HepG2 (cell line): ENCODE results near the gene YAP1. TPM values are rescaled to one million over a fixed set of nuclear protein-coding genes. Genes with fewer than 3 reads are reported as not detected.
A peak's percentile ranks its signal among the peaks of the same experiment; 100 is the strongest.

Experiments used
- ATAC-seq: fragments of 200-7000 bp; cut with Tn5 transposase; 3 replicates; pipeline ENCODE4 v1.9.1; 2020; ENCODE audit warnings: mild to moderate bottlenecking, moderate library complexity
- BruUV-seq: library from RNA; stranded (reverse); fragments of 400-500 nt; replicated peaks from 2 replicates; lab custom pipeline; 2021; lab: Mats Ljungman, UMichigan
- CTCF ChIA-PET: fragments of 300-600 bp; formaldehyde crosslinking; extraction: SDS; loops from one replicate; lab custom pipeline; 2021; ENCODE audit warnings: low total read pairs, inconsistent platforms, low intra/inter-chr PET ratio; lab: Yijun Ruan, JAX
- POLR2A ChIA-PET: fragments of 350-600 bp; sonication (Branson Sonifier 250); formaldehyde crosslinking; loops from one replicate; lab custom pipeline; 2020; ENCODE audit warnings: antibody characterized with exemption, inconsistent platforms; lab: Yijun Ruan, JAX
- DNase-seq: peaks from one replicate; pipeline ENCODE4 v3.0.0-alpha.2; 2015; ENCODE audit warnings: low spot score
- FAIRE-seq: peaks from 3 replicates; lab custom pipeline; 2011; peaks lifted over from hg19 to GRCh38; lab: Jason Lieb, UNC
- H2AFZ ChIP-seq: one replicate; pipeline ENCODE4 v1.6.1; 2011; ENCODE audit warnings: low read length, inconsistent platforms
- H3K27ac ChIP-seq: fragments of 300-600 bp; 3 replicates; pipeline ENCODE4 v1.8.0; 2011; ENCODE audit warnings: mixed run types, mild to moderate bottlenecking, mixed read lengths, low read length, inconsistent platforms; ENCODE audit not compliant: insufficient read depth; ENCODE audit errors: extremely low read length
- H3K27me3 ChIP-seq, 2 experiments: fragments of 200-600 bp in 1 of 2; 2 replicates in 1 of 2; 3 replicates in 1 of 2; pipeline versions ENCODE4 v1.6.0 to v1.8.0; 2011; ENCODE audit warnings: low read length in 2 of 2, mild to moderate bottlenecking in 2 of 2, moderate library complexity in 2 of 2, inconsistent platforms in 1 of 2; ENCODE audit not compliant: insufficient read depth in 2 of 2, control insufficient read depth in 1 of 2
- H3K36me3 ChIP-seq, 2 experiments: fragments of 200-600 bp in 1 of 2; replicated peaks in 1 of 2; 2 replicates in 1 of 2; 3 replicates in 1 of 2; pipeline versions ENCODE4 v1.5.1 to v1.8.0; 2011; ENCODE audit warnings: low read length in 2 of 2, inconsistent platforms in 1 of 2; ENCODE audit not compliant: insufficient read depth in 2 of 2, control insufficient read depth in 1 of 2
- H3K4me1 ChIP-seq: 2 replicates; pipeline ENCODE4 v1.5.1; 2012; ENCODE audit warnings: low read length, inconsistent platforms; ENCODE audit not compliant: insufficient read depth
- H3K4me2 ChIP-seq: 2 replicates; pipeline ENCODE4 v1.6.0; 2011; ENCODE audit warnings: low read depth, low read length, inconsistent platforms
- H3K4me3 ChIP-seq, 3 experiments: fragments of 200-600 bp in 1 of 3; sonication (generic), shearing (Covaris generic) in 1 of 3; replicated peaks in 1 of 3; 2 replicates each; pipeline ENCODE4 v1.5.1; 2011 to 2016; ENCODE audit warnings: low read length in 3 of 3, inconsistent platforms in 2 of 3, low read depth in 2 of 3, mild to moderate bottlenecking in 2 of 3, control low read depth in 1 of 3, mixed read lengths in 1 of 3; ENCODE audit not compliant: insufficient read depth in 1 of 3
- H3K79me2 ChIP-seq: one replicate; pipeline ENCODE4 v1.6.1; 2011; ENCODE audit warnings: low read length, inconsistent platforms; ENCODE audit not compliant: insufficient read depth
- H3K9ac ChIP-seq: 2 replicates; pipeline ENCODE4 v1.6.0; 2011; ENCODE audit warnings: mild to moderate bottlenecking, low read depth, low read length, inconsistent platforms; ENCODE audit not compliant: insufficient read depth
- H3K9me3 ChIP-seq: 2 replicates; pipeline ENCODE4 v1.5.1; 2012; ENCODE audit warnings: mild to moderate bottlenecking, low read length
- H4K20me1 ChIP-seq: 2 replicates; pipeline ENCODE4 v1.6.0; 2011; ENCODE audit warnings: inconsistent platforms, mild to moderate bottlenecking, low read length, moderate library complexity; ENCODE audit not compliant: insufficient read depth
- AGO2 ChIP-seq: fragments of 200-400 bp; formaldehyde crosslinking; optimal IDR thresholded peaks from 2 replicates; pipeline ENCODE3; 2017; ENCODE audit warnings: mild to moderate bottlenecking, low read depth, low read length, moderate library complexity
- CHD4 ChIP-seq: fragments of 200-600 bp; sonication (generic); IDR thresholded peaks from 2 replicates; pipeline ENCODE4 v1.7.0; 2017; ENCODE audit warnings: mild to moderate bottlenecking, low read length, borderline replicate concordance
- HNRNPK ChIP-seq: fragments of 200-400 bp; formaldehyde crosslinking; IDR thresholded peaks from 2 replicates; pipeline ENCODE4 v1.6.1; 2018; ENCODE audit warnings: low read length, low read depth, moderate library complexity, mild to moderate bottlenecking; ENCODE audit not compliant: poor library complexity, severe bottlenecking
- MEIS2 ChIP-seq: sonication (generic); formaldehyde crosslinking; IDR thresholded peaks from 2 replicates; pipeline ENCODE4 v1.9.0; 2021; ENCODE audit warnings: mild to moderate bottlenecking, missing genetic modification reagents
- POLR2G ChIP-seq: fragments of 200-400 bp; formaldehyde crosslinking; IDR thresholded peaks from 2 replicates; pipeline ENCODE4 v1.6.1; 2018; ENCODE audit warnings: mild to moderate bottlenecking, low read depth, low read length, moderate library complexity
- RBM22 ChIP-seq: fragments of 200-400 bp; formaldehyde crosslinking; optimal IDR thresholded peaks from 2 replicates; pipeline ENCODE3; 2017; ENCODE audit warnings: mild to moderate bottlenecking, low read length, moderate library complexity
- REPIN1 ChIP-seq: sonication (generic); formaldehyde crosslinking; IDR thresholded peaks from 2 replicates; pipeline ENCODE4 v1.8.0; 2022; ENCODE audit warnings: missing genetic modification reagents, low read depth, mild to moderate bottlenecking, borderline replicate concordance
- ZNF564 ChIP-seq: sonication (generic); formaldehyde crosslinking; IDR thresholded peaks from 2 replicates; pipeline ENCODE4 v1.8.1; 2023; ENCODE audit warnings: mild to moderate bottlenecking, missing genetic modification reagents
- WGBS: methylation state at CpG from one replicate; pipeline ENCODE4 v1.1.6; 2017; ENCODE audit warnings: low lambda C conversion rate; 5-methylcytosine and 5-hydroxymethylcytosine counted together
- in situ Hi-C: cut with HindIII; loops from 2 replicates; pipeline ENCODE4 v1.10.0; 2017; ENCODE audit warnings: low pct_unique_long_range_greater_than_20kb; ENCODE audit not compliant: extremely low pct_ligation_motif_present
- intact Hi-C: fragments of 100-400 bp; cut with micrococcal nuclease; formaldehyde crosslinking; loops from one replicate; pipeline ENCODE4 v1.10.0; 2022; ENCODE audit not compliant: unreplicated experiment
- polyA plus RNA-seq, 8 experiments: library from polyadenylated mRNA; depleted of rRNA in 3 of 8; stranded (reverse) in 7 of 8; unstranded in 1 of 8; fragments of >200 nt; fragmentation: Illumina TruSeq in 4 of 8; extraction: Trizol in 4 of 8; gene quantifications; 2 replicates each; pipeline versions ENCODE4 v1.2.1 to v1.2.3, GENCODE V29; 2011 to 2016; ENCODE audit warnings: low read depth in 4 of 8, missing spikeins in 1 of 8, mixed read lengths in 1 of 8; ENCODE audit not compliant: insufficient read depth in 1 of 8
- total RNA-seq, 5 experiments: library from RNA; depleted of rRNA; stranded (reverse); fragments of >200 nt; fragmentation: Illumina TruSeq; extraction: Trizol; gene quantifications; 2 replicates each; pipeline ENCODE4 v1.2.3, GENCODE V29; 2016; ENCODE audit warnings: low read depth in 1 of 5
- TF ChIP-seq, protein P1 (sequence below): sonication (generic); formaldehyde crosslinking; IDR thresholded peaks from 2 replicates; pipeline ENCODE4 v1.5.1; 2020; ENCODE audit warnings: mild to moderate bottlenecking, missing genetic modification reagents
- TF ChIP-seq, protein P2 (sequence below): sonication (generic); formaldehyde crosslinking; IDR thresholded peaks from 2 replicates; pipeline ENCODE4 v1.4.0; 2020; ENCODE audit warnings: mild to moderate bottlenecking, missing genetic modification reagents

The YAP1 gene
- total and polyA plus RNA-seq, 2 of the 13 experiments (the other 11 are each of a cell fraction or from before 2014, with no cell fraction given): 59.5 to 91.0 TPM

DNA sequence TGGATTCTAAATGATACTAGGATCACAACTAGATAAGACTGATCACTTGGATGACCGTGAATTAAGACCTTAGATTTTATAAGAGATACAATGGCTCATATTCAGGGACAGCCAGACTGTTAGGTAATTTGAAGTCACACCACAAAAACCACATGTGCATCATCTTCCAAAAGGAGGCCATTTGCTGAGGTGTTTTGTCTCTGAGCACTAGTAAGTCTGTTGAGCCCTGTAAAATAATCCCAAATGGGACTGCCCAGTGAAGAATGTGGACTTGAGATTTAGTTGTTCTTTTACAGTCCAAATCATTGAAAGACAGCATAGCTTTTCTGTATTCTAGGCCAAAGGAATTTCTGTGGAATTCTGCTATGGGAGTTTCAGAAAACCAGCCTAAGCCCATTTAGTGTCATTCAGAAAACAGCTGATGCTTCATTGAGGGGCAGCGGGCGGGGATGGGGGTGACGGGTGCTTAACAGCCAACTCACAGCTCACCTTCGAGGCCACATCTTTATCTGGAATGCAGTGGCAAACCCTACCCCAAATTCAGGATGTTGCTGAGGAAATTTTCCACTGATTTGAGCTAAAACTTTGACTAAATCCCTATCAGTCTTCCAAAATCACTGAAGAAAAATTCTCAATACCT lies 127.0 kb downstream of the YAP1 start:
- Histone ChIP-seq H3K4me3 (no peak overlapping the region), H4K20me1 (no peaks in the 10 kb centered on the region), H3K27me3 (no peaks in the 10 kb centered on the region), H3K4me2 (no peak overlapping the region), H2AFZ (no peak overlapping the region), H3K36me3 (0 out of 5 replicates have a peak, but pooled peaks cover 2 to 6% of the 10 kb centered on the region in 2 experiments), H3K79me2 (no peaks in the 10 kb centered on the region), H3K4me1 (peaks cover 51% of the 10 kb centered on the region), H3K27ac (no peak overlapping the region), H3K9me3 (no peaks in the 10 kb centered on the region), H3K9ac (no peak overlapping the region)
- intact Hi-C loops: no loop called here
- no TSS peak for BruUV-seq
- in situ Hi-C loops: no loop called here
- WGBS: 98% methylated on average over 4 of the region's 5 CpGs
- no peak for FAIRE-seq
- ATAC-seq: no peak
- TF ChIP-seq CHD4: no peak
- no peak for TF ChIP-seq MEIS2 (CRISPR knock-in tag)
- TF ChIP-seq, protein P1, sequence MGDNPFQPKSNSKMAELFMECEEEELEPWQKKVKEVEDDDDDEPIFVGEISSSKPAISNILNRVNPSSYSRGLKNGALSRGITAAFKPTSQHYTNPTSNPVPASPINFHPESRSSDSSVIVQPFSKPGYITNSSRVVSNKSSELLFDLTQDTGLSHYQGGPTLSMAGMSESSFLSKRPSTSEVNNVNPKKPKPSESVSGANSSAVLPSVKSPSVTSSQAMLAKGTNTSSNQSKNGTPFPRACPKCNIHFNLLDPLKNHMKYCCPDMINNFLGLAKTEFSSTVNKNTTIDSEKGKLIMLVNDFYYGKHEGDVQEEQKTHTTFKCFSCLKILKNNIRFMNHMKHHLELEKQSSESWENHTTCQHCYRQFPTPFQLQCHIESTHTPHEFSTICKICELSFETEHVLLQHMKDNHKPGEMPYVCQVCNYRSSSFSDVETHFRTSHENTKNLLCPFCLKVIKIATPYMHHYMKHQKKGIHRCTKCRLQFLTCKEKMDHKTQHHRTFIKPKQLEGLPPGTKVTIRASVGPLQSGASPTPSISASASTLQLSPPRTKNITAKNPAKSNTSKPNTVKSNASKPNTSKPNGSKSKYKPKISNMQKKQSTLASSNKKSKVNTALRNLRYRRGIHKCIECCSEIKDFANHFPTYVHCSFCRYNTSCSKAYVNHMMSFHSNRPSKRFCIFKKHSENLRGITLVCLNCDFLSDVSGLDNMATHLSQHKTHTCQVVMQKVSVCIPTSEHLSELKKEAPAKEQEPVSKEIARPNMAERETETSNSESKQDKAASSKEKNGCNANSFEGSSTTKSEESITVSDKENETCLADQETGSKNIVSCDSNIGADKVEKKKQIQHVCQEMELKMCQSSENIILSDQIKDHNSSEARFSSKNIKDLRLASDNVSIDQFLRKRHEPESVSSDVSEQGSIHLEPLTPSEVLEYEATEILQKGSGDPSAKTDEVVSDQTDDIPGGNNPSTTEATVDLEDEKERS (CRISPR knock-in tag): no peak
- TF ChIP-seq, protein P2, sequence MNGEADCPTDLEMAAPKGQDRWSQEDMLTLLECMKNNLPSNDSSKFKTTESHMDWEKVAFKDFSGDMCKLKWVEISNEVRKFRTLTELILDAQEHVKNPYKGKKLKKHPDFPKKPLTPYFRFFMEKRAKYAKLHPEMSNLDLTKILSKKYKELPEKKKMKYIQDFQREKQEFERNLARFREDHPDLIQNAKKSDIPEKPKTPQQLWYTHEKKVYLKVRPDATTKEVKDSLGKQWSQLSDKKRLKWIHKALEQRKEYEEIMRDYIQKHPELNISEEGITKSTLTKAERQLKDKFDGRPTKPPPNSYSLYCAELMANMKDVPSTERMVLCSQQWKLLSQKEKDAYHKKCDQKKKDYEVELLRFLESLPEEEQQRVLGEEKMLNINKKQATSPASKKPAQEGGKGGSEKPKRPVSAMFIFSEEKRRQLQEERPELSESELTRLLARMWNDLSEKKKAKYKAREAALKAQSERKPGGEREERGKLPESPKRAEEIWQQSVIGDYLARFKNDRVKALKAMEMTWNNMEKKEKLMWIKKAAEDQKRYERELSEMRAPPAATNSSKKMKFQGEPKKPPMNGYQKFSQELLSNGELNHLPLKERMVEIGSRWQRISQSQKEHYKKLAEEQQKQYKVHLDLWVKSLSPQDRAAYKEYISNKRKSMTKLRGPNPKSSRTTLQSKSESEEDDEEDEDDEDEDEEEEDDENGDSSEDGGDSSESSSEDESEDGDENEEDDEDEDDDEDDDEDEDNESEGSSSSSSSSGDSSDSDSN (CRISPR knock-in tag): no peak
- TF ChIP-seq RBM22: peak; percentile 88
- peak; percentile 36 for TF ChIP-seq AGO2
- 0 out of 2 replicates have a peak, but pooled peaks have one; percentile 30 for TF ChIP-seq POLR2G
- no peak for TF ChIP-seq REPIN1 (CRISPR knock-in tag)
- TF ChIP-seq ZNF564 (CRISPR knock-in tag): no peak
- no peak for TF ChIP-seq HNRNPK
- ChIA-PET CTCF (no interaction called here), POLR2A (no interaction called here)
- DNase-seq: no peak
